HG03457 (cell line): ENCODE measurements around the gene CEL.

Source experiments
- ATAC-seq: cut with Tn5 transposase; IDR thresholded peaks from one replicate; pipeline ENCODE4 v1.9.1; 2021; ENCODE audit warnings: moderate number of reproducible peaks; ENCODE audit not compliant: unreplicated experiment

CEL gene

GRCh38 chr9:133113949-133114885 is 52.4 kb downstream of the CEL start:
- no peak for ATAC-seq

- ATAC-seq: no peak
Observed at GRCh38 chr9:133114886-133115603, 53.3 kb downstream of the CEL start.

GRCh38 chr9:133115604-133116345 is 54.0 kb downstream of the CEL start:
- ATAC-seq: peak; percentile 51

GRCh38 chr9:133116346-133117231 is 54.8 kb downstream of the CEL start:
- no peak for ATAC-seq

GRCh38 chr9:133117271-133118178 is 55.7 kb downstream of the CEL start:
- no peak for ATAC-seq

DNA sequence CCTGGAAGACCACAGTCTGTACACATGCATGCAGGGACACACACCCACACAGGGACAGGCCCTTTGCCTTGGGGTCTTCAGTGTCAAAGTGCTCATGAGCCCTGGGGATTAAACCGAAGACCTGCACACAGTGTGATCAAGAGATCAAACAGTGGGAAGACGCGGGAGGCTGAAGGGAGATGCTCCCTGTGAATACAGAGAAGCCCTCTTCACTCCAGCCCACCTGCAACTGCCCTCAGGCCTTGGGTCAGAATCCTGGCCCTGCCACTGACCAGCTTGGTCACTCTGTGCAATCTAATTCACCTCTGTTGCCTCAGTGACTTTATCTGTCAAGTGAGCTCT is 56.4 kb downstream of the CEL start:
- no peak for ATAC-seq

- ATAC-seq: no peak
Observed at GRCh38 chr9:133118568-133118967, 56.8 kb downstream of the CEL start.

DNA sequence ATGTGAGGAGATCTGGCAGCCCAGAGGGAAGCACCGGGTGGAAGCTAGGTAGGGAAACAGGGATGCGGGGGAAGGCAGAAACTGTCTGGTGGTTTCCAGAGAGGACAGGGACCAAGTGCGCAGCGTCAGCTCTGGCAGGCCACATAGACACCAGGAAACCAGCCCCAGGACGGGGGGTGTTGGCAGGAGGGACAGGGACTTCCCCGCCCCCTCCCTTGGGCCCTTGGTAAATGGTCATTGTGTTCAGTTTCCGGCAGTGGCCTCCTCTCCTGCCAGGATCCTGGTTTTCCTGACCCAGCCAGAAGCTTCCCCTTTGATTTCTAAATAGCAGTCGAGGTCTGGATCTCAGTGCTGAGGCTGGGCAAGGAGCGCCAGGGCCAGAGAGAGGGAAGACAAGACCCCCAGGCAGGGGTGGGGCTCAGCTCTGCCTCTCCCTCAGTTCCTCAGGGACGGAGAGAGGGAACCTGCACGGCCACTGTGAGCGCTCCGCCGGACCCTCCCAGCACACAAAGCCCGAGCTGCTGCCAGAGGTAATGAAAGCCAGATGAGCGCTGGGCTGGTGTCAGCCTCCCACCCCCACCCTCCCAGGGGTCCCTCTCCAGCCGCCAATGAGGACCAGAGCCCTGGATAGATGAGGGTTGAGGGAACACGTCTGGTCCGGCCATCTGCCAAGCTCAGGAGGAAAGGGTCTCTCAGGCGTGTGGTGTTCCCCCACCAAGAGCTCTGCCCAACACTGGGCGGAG is 57.5 kb downstream of the CEL start:
- no peak for ATAC-seq

DNA sequence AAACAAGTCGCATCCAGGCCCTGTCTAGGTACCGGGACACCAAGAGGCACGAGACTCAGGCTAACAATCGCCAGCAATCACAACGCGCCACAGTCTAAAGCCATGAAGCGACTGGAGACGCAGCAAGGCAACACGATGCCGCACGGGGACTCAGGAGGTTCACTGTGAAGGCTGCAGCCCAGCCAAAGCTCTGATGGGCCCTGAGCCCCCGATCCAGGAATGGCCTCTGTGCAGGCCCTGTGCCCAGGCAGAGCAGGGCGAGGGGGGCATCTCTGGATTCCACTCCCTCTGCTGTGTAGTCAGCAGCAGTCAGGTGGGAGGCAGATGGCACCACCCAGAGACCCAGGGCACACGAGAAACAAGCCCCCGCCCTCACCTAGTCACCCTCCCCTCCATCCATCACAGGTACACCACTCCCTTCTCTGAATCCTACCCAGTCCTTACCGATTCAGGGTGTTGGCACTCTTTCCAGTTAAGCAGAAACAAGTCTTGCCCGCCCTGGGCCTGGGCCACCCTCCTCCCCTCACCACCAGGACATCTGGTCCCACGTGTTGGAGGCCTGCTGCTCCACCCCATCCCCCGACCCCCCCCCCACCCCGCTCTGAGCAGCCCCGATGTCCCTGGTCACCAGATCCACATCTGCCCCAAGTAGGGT is 58.2 kb downstream of the CEL start:
- no peak for ATAC-seq

- no peak for ATAC-seq
Observed at GRCh38 chr9:133120501-133121197, 58.9 kb downstream of the CEL start.
